Caco-2 (cell line): ENCODE results near the gene OVOL1. TPM values are rescaled to one million over a fixed set of nuclear protein-coding genes. Genes with fewer than 3 reads are reported as not detected.

Source experiments
- BruUV-seq: library from RNA; stranded (reverse); fragments of 400-500 nt; replicated peaks from 2 replicates; lab custom pipeline; 2021; lab: Mats Ljungman, UMichigan
- CTCF ChIA-PET: fragments of 300-600 bp; sonication (Branson Sonifier 250); formaldehyde crosslinking; loops from one replicate; lab custom pipeline; 2022; ENCODE audit warnings: antibody characterized with exemption; lab: Charles Lee
- POLR2A ChIA-PET: fragments of 300-600 bp; sonication (Branson Sonifier 250); formaldehyde crosslinking; loops from one replicate; lab custom pipeline; 2022; ENCODE audit warnings: antibody characterized with exemption; lab: Charles Lee
- DNase-seq, 2 experiments: peaks; one replicate each; pipeline versions ENCODE4 v3.0.0 to v3.0.0-alpha.2; 2020 to 2022
- H3K27me3 ChIP-seq: replicated peaks from 2 replicates; pipeline ENCODE4 v1.6.0; 2011; ENCODE audit warnings: low read length; ENCODE audit not compliant: control insufficient read depth, insufficient read depth
- H3K36me3 ChIP-seq: 2 replicates; pipeline ENCODE4 v1.5.1; 2011; ENCODE audit warnings: low read length; ENCODE audit not compliant: control insufficient read depth, insufficient read depth
- H3K4me1 ChIP-seq: fragments of 250-450 bp; sonication (Bioruptor Pico); 2 replicates; pipeline ENCODE4 v1.5.1; 2020; ENCODE audit warnings: mild to moderate bottlenecking
- H3K4me3 ChIP-seq: 2 replicates; pipeline ENCODE4 v1.5.1; 2011; ENCODE audit warnings: low read depth, mild to moderate bottlenecking, control low read depth, low read length
- H3K9me3 ChIP-seq: fragments of 250-450 bp; sonication (Bioruptor Pico); 2 replicates; pipeline ENCODE4 v1.5.1; 2020; ENCODE audit warnings: mild to moderate bottlenecking, moderate library complexity
- H3K27ac Mint-ChIP-seq: one replicate; pipeline ENCODE4 v1.8.0; 2022; ENCODE audit warnings: mixed read lengths; ENCODE audit not compliant: unreplicated experiment
- H3K27me3 Mint-ChIP-seq: one replicate; pipeline ENCODE4 v1.8.0; 2022; ENCODE audit warnings: mixed read lengths; ENCODE audit not compliant: insufficient read depth, unreplicated experiment
- H3K36me3 Mint-ChIP-seq: one replicate; pipeline ENCODE4 v1.8.0; 2022; ENCODE audit warnings: mild to moderate bottlenecking, mixed read lengths; ENCODE audit not compliant: insufficient read depth, unreplicated experiment
- H3K4me1 Mint-ChIP-seq: one replicate; pipeline ENCODE4 v1.8.0; 2022; ENCODE audit warnings: low read depth, mixed read lengths; ENCODE audit not compliant: unreplicated experiment
- H3K4me3 Mint-ChIP-seq: one replicate; pipeline ENCODE4 v1.8.0; 2022; ENCODE audit warnings: mild to moderate bottlenecking, moderate library complexity, mixed read lengths; ENCODE audit not compliant: unreplicated experiment
- H3K9me3 Mint-ChIP-seq: one replicate; pipeline ENCODE4 v1.8.0; 2022; ENCODE audit warnings: mixed read lengths; ENCODE audit not compliant: unreplicated experiment
- intact Hi-C: fragments of 100-400 bp; cut with micrococcal nuclease; formaldehyde crosslinking; loops from one replicate; pipeline ENCODE4 v1.10.0; 2022; ENCODE audit not compliant: unreplicated experiment
- total RNA-seq: library from RNA; stranded (reverse); gene quantifications from 2 replicates; pipeline ENCODE4 v1.2.3, GENCODE V29; 2022
- TF ChIP-seq, protein P1 (sequence below), 2 experiments: fragments of 200-600 bp in 1 of 2; IDR thresholded peaks; 1 replicate in 1 of 2; 2 replicates in 1 of 2; pipeline versions ENCODE4 v1.5.1 to v1.8.0; 2011 to 2022; ENCODE audit warnings: antibody characterized with exemption in 1 of 2, control low read depth in 1 of 2, inconsistent platforms in 1 of 2, low read depth in 1 of 2, low read length in 1 of 2, mild to moderate bottlenecking in 1 of 2, moderate library complexity in 1 of 2; ENCODE audit not compliant: insufficient read depth in 1 of 2, severe bottlenecking in 1 of 2, unreplicated experiment in 1 of 2

Gene OVOL1
- total RNA-seq, 1 experiment from 2014 or later: 21.2 TPM

DNA sequence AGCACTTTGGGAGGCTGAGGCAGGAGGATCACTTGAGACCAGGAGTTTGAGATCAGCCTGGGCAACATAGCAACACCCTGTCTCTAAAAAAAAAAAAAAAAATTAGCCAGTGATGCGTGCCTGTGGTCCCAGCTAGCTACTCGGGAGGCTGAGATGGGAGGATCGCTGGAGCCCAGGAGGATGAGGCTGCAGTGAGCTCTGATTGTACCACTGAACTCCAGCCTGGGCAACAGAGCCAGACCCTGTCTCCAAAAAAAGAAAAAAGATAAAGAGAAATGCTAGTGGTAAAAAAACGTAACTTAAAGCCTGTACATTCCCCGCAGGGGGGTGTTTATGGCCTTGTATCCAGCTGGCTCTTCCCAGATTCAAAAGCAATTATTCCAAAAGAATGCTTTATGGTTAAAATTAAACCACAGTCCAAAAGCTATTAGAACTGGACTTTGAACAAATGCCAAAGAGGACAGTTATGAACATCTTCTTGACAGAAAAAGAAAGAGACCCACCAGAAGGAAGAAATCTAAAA, 30.5 kb downstream of the OVOL1 start:
- BruUV-seq: TSS peak; percentile 63
- peak overlapping the region; percentile 83 for H3K4me3 Mint-ChIP-seq

DNA sequence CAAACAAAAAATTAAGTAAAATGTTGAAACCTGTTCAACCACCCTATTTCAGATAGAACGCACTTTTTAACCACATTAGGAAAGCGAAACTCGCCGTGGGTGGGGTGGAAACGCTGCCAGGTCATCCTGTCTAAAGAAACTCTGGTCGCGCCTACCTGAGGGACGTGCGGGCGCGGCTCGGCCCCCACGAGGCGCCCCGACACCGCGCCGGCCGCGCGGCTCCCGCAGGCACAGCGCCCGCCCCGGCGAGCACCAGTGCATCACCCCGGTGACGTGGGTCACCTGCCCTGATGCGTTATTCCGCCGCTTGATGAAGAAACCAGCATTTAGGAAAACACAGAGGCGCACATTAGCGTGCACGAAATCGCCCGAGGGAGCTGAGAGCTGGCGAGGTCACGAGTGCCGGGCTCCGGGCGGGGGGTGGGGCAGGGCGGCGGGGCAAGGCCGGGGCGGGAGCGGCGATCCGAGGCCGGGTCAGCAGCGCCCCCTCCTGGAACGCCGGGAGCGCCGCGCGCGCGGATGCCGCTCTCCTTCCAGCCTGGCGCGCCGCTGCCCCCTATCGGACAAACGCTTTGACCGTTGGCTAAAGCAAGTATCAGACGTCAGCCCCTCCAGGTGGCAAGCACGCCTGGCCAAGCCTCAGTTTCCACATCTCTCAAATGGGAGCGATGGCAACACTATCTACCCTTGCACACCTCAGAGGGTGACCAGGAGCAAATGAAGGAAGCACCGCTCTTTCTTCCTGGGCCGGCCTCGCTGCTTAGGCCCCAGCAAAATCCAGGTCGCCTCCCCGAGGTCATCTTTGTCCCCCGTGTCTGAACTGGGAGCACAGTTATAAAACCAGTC, 31.2 kb downstream of the OVOL1 start:
- no TSS peak for BruUV-seq
- TF ChIP-seq, protein P1, sequence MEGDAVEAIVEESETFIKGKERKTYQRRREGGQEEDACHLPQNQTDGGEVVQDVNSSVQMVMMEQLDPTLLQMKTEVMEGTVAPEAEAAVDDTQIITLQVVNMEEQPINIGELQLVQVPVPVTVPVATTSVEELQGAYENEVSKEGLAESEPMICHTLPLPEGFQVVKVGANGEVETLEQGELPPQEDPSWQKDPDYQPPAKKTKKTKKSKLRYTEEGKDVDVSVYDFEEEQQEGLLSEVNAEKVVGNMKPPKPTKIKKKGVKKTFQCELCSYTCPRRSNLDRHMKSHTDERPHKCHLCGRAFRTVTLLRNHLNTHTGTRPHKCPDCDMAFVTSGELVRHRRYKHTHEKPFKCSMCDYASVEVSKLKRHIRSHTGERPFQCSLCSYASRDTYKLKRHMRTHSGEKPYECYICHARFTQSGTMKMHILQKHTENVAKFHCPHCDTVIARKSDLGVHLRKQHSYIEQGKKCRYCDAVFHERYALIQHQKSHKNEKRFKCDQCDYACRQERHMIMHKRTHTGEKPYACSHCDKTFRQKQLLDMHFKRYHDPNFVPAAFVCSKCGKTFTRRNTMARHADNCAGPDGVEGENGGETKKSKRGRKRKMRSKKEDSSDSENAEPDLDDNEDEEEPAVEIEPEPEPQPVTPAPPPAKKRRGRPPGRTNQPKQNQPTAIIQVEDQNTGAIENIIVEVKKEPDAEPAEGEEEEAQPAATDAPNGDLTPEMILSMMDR (IDR thresholded peaks at IDR 0.05; ENCODE audit: insufficient read depth in 1 of 2, low read depth in 1 of 2, low read length in 1 of 2, severe bottlenecking in 1 of 2, unreplicated experiment in 1 of 2): peak; percentile 97 to 100
- H3K4me1 ChIP-seq: peaks cover 34% of the 10 kb centered on the region
- intact Hi-C loops: loop anchor here (1.0 to 2.0 kb wide), 5 partner anchors 37 to 112 kb away; partner anchors contain the start of genes AP5B1, CFL1 and KAT5
- Mint-ChIP-seq H3K4me1 (peaks cover 33% of the 10 kb centered on the region), H3K9me3 (peaks cover 9% of the 10 kb centered on the region), H3K4me3 (peak overlapping the region; percentile 83), H3K27ac (peak overlapping the region; percentile 85), H3K27me3 (no peaks in the 10 kb centered on the region), H3K36me3 (peaks cover 12% of the 10 kb centered on the region)
- peak overlapping the region; percentile 43 for H3K4me3 ChIP-seq
- ChIA-PET CTCF (interaction anchor here (0.6 to 3.5 kb wide), 18 partner anchors 11 to 203 kb away, joined by 3 to 41 read pairs (median 5); partner anchors contain the start of genes AP5B1, CCDC85B, KAT5 and RNASEH2C), POLR2A (interaction anchor here (0.6 to 1.7 kb wide), 11 partner anchors 28 to 296 kb away, joined by 3 to 27 read pairs (median 5); partner anchors contain the start of genes AP5B1, FIBP, KAT5 and OVOL1)
- DNase-seq: peak; percentile 91 to 97
- H3K27me3 ChIP-seq: no peaks in the 10 kb centered on the region
- H3K9me3 ChIP-seq: no peaks in the 10 kb centered on the region
- no peaks in the 10 kb centered on the region for H3K36me3 ChIP-seq

More for the DNA sequence above, 30.5 kb downstream of the OVOL1 start:
- Histone ChIP-seq H3K36me3 (no peaks in the 10 kb centered on the region), H3K4me3 (peak overlapping the region; percentile 43), H3K4me1 (peaks cover 34% of the 10 kb centered on the region), H3K27me3 (no peaks in the 10 kb centered on the region), H3K9me3 (no peaks in the 10 kb centered on the region)
- ChIA-PET CTCF (interaction anchor here (0.5 to 3.5 kb wide), 21 partner anchors 10 to 542 kb away, joined by 3 to 41 read pairs (median 5); partner anchors contain the start of genes AP5B1, CCDC85B, FIBP and KAT5), POLR2A (interaction anchor here (0.6 to 1.7 kb wide), 12 partner anchors 27 to 296 kb away, joined by 3 to 27 read pairs (median 5); partner anchors contain the start of genes AP5B1, FIBP, KAT5 and OVOL1)
- intact Hi-C loops: loop anchor here (2.0 kb wide), 1 partner anchor 37 kb away; the partner anchor contains the start of gene AP5B1
- Mint-ChIP-seq H3K4me1 (peaks cover 33% of the 10 kb centered on the region), H3K27ac (peak overlapping the region; percentile 85), H3K36me3 (peaks cover 12% of the 10 kb centered on the region), H3K9me3 (peaks cover 9% of the 10 kb centered on the region), H3K27me3 (no peaks in the 10 kb centered on the region)
- TF ChIP-seq, protein P1 (IDR thresholded peaks at IDR 0.05; ENCODE audit: insufficient read depth in 1 of 2, low read depth in 1 of 2, low read length in 1 of 2, severe bottlenecking in 1 of 2, unreplicated experiment in 1 of 2): no peak
- peak; percentile 56 to 58 for DNase-seq

DNA sequence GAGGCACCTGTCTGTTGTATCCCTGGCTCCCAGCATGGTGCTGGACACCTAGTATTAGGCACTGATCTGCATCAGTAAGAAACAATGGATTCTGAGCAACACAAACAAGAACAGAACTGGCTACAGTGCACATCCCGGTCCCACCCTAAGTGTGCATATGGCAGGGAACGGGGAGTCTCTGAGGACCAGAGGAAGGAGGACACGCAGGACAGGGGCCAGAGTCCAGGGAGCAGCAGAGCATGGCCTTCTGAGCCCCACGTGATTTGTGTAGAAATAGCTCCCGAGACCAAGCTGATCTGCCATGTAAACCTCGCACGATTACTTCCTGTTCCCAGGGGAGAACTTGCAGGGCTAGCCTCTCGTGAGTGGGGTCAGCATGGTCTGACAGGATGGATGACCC, 34.2 kb downstream of the OVOL1 start:
- TF ChIP-seq, protein P1 (IDR thresholded peaks at IDR 0.05; ENCODE audit: insufficient read depth in 1 of 2, low read depth in 1 of 2, low read length in 1 of 2, severe bottlenecking in 1 of 2, unreplicated experiment in 1 of 2): no peak
- Histone ChIP-seq H3K27me3 (no peaks in the 10 kb centered on the region), H3K36me3 (no peaks in the 10 kb centered on the region), H3K9me3 (no peaks in the 10 kb centered on the region; the same call in 1 of the 2 replicates), H3K4me3 (no peak overlapping the region), H3K4me1 (peaks cover 12% of the 10 kb centered on the region)
- Mint-ChIP-seq H3K36me3 (no peaks in the 10 kb centered on the region), H3K4me1 (peaks cover 12% of the 10 kb centered on the region), H3K27ac (no peak overlapping the region), H3K9me3 (no peaks in the 10 kb centered on the region), H3K4me3 (no peak overlapping the region), H3K27me3 (no peaks in the 10 kb centered on the region)
- ChIA-PET POLR2A (interaction anchor here (1.2 kb wide), 1 partner anchor 67 kb away, joined by 10 read pairs; the partner anchor contains the start of gene FIBP), CTCF (interaction anchor here (0.5 to 0.6 kb wide), 2 partner anchors 9 to 76 kb away, joined by 5 to 8 read pairs; no protein-coding TSS in a partner anchor)
- intact Hi-C loops: no loop called here
- BruUV-seq: no TSS peak
- no peak for DNase-seq
